Activated T-cell treated with anti-CD3 and anti-CD28 coated beads for 48 hours (primary cell): ENCODE measurements around the gene MAPK14.
"Not testable (repeated sequence)": the region's sequence is repeated elsewhere in the genome, so short reads cannot be mapped to it uniquely, and the experiment has no call there.

Experiments used
- DNase-seq: peaks from one replicate; pipeline ENCODE4 v3.0.0-alpha.2; 2020; ENCODE audit warnings: low read depth

MAPK14 gene

GRCh38 chr6:36069573-36069972, 42.0 kb downstream of the MAPK14 start:
- no peak for DNase-seq

DNA sequence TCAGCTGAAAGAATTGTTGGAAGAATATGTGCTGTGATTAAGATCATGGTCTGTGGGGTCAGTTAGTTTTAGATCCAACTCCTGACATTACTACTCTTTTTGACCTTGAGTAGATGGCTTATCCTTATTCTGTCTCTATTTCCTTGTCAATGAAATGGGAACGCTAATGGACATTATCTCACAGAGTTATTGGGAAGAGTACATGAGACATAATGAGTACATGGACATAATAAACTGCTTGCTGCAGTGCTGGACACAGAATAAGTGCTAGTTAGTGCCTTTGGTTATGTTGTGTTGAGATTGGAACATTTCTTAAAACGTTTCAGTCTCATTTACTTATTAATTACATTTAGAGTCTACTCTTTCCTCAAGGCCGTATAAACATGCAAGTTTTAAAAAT, 42.6 kb downstream of the MAPK14 start:
- DNase-seq, result no peak

GRCh38 chr6:36071281-36071680, 43.7 kb downstream of the MAPK14 start:
- no peak for DNase-seq

GRCh38 chr6:36071714-36072113, 44.1 kb downstream of the MAPK14 start:
- no peak for DNase-seq

DNA sequence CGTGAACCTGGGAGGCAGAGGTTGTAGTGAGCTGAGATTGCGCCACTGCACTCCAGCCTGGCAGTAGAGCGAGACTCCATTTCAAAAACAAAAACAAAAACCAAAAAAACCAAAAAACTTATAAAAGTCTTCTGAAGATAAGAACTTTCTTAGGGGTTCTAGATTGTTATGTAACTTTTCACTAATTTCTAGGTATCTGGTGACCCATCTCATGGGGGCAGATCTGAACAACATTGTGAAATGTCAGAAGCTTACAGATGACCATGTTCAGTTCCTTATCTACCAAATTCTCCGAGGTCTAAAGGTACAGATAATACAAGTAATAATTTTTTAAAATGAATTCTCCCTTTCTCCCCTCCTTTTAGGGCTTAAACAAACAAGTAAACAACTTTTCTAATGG, 45.1 kb downstream of the MAPK14 start:
- DNase-seq, result no peak

DNA sequence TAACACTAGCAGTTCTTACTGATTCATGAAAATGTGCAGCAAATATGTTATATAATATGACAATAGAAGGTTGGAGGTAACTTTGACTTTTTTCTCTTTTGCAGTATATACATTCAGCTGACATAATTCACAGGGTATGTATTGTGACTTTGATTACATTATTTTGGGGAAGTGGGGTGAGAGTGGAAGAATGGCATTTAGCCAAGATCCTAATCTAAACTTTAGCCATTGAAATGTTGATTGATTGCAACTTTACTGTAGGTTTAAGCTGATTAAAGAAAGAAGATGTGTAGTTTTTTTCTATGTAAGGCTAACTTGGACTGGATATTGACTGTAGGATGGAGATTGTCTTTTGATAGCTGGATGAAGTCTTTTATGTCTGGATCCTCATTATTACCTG, 46.0 kb downstream of the MAPK14 start:
- DNase-seq, result no peak

DNA sequence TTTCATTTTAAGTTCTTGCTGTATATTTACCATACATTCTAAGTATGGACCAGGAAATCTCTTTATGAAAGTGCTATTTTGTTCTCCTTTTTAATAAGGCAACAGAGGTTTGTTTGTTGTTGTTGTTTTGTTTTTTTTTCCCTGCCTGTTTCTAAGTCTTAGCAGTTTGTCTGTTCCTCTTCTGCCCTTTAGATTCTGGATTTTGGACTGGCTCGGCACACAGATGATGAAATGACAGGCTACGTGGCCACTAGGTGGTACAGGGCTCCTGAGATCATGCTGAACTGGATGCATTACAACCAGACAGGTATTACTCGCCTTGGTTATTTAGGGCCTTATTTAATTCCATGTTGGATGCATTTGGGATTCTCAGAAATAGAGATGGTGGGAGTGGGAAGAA, 48.0 kb downstream of the MAPK14 start:
- DNase-seq, result no peak

GRCh38 chr6:36076178-36077063, 48.8 kb downstream of the MAPK14 start:
- no peak for DNase-seq

DNA sequence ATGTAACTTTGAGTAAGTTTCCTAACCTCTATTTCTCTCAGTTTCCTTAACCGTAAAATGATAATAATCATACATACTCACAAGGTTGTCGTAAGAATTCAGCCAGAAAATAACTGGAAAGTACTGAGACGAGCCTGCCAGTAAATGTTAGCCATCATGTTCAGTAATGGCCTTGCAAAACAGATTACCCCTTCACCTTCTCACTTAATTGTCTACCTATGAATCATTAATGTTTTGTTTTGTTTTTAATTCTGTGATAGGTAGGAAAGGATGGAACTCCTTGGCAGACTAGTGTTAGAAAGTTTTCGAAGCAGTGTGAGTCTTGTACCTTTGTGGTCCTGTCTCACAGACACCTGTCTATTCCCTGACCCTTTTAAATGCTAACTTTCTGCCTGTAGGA, 50.6 kb downstream of the MAPK14 start:
- DNase-seq, result no peak

- DNase-seq, result no peak
These were observed 52.0 kb downstream of the MAPK14 start for GRCh38 chr6:36079601-36080000.

DNA sequence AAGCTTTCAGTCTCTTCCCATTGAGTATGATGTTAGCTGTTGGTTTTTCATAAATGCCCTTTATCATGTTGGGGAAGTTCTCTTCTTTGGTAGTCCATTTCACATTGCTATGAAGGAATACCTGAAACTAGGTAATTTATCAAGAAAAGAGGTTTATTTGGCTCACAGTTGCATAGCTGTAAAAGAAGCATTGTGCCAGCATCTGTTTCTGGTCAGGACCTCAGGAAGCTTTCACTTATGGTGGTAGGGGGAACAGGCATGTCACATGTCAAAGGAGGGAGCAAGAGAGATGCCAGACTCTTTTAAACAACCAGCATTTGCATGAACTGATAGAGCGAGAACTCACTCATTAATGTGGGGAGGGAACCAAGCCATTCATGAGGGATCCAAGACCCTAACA, 54.7 kb downstream of the MAPK14 start:
- DNase-seq, result no peak

GRCh38 chr6:36083446-36083845, 55.8 kb downstream of the MAPK14 start:
- DNase-seq, result no peak

GRCh38 chr6:36088204-36088603, 60.6 kb downstream of the MAPK14 start:
- not testable (repeated sequence) for DNase-seq

DNA sequence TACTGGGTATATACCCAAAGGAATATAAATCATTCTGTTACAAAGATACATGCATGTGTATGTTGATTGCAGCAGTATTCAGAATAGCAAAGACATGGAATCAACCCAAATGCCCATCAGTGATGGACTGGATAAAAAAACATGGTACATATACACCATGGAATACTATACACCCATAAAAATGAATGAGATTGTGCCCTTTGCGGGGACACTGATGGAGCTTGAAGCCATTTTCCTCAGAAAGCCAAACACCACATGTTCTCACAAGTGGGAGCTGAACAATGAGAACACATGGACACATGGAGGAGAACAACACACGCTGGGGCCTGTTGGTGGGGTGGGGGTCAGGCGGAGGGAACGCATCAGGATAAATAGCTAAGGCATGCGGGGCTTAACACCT, 61.4 kb downstream of the MAPK14 start:
- no peak for DNase-seq

GRCh38 chr6:36094238-36094637, 66.6 kb downstream of the MAPK14 start:
- DNase-seq, result no peak

DNA sequence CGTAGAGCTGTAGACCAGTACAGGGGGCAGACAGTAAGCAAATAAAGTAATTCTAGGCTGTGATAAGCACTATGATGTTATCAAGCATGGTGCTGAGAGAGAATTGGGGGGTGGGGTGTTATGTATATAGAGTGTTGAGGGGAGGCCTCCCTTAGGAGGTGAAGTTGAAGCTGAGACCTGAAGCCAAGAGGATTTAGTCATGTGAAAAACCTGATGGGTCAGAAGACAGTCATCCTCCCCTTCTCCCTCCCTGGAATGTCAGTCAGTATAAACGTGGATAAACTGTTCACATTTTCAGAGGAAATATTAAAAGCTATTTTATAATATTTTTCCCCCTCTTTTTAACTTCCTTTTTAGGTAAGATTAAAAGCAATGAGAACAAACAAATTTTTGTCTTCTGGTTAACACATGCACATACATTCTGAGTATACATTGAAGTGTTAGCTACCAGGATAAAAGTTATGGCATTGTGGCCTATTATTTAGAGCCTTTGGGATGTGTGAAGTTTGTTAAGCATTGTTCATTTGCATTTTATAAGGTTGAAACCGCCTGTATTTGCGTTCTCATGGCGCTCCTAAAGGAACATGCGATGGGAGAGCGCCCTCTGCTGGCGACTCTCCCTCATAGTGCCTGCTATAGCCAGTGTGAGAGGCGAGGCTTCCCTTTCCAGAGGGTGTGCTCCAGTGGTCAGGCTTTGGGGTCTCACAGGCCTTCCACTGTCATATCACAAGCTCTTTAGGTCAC, 67.3 kb downstream of the MAPK14 start:
- peak; percentile 75 for DNase-seq

DNA sequence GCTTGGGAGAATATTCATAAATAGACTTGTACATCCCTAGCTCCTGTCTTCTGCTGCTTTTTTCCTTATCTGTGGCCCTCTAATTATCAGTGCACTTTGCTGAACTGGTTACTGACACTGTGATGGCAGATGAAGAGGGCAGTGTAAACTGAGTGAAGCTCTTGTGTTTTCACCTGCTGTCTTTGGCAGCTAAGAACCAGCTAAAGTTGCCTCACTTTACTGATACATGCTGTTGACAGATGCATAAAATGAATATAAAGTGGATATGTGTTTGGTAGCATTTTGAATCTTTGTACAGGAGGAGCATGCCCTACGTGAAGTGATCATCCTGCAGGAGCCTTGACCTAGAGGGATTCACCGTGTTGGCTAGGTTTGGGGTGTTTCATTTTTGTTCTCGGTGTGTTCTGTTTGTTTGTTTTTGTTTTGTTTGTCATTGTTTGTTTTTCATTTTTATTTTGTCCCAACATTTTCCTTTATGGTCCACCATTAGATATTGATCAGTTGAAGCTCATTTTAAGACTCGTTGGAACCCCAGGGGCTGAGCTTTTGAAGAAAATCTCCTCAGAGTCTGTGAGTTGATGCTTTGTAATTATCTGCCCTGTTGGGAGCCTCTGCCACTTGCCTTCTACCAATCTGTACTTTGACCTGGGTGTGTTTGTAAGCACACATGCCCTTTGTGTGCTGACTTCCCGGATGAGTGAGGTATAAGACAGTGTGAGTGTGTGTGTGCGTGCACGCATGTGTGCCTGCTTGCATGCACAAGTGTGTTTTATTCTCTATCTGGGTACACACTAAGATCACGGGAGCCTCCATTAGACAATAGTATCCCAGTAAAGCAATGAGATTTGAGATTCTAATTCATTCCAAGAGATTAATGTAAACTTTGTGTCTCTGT, 68.1 kb downstream of the MAPK14 start:
- no peak for DNase-seq

- no peak for DNase-seq
These were observed 70.8 kb downstream of the MAPK14 start for GRCh38 chr6:36098253-36098919.

DNA sequence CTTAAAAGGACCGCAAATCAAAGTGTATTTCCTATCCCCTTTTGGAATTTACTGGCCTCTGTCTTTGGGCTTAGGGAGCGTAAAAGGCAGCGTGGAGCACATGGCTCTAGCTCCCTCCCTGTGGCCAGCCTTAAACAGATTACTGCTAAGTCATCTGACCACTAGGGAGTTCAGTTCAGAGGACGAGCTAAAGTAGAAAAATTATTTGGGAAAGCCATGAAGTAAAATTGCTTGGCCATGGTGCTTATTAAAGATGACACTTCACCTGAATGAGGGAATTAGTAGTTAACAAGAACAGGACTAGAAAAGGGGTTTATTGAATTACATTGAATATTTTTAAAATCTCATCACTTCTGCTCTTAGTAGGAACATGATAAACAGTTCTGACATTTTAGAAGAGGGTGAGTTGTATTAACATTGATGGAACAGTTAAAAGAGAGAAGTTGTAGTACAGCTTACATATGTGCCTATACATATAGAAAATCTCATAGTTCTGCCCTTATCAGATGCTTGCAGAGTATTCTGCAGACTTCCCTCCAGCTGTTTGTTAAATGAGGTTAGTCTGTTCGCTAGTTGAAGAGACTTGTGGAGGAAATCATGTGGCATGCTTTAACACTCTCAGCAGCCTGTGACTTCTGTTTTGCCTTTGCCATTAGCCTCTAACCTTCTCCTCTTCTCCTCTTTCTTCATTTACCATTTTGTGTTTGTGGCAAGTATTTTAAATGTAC, 71.5 kb downstream of the MAPK14 start:
- no peak for DNase-seq

DNA sequence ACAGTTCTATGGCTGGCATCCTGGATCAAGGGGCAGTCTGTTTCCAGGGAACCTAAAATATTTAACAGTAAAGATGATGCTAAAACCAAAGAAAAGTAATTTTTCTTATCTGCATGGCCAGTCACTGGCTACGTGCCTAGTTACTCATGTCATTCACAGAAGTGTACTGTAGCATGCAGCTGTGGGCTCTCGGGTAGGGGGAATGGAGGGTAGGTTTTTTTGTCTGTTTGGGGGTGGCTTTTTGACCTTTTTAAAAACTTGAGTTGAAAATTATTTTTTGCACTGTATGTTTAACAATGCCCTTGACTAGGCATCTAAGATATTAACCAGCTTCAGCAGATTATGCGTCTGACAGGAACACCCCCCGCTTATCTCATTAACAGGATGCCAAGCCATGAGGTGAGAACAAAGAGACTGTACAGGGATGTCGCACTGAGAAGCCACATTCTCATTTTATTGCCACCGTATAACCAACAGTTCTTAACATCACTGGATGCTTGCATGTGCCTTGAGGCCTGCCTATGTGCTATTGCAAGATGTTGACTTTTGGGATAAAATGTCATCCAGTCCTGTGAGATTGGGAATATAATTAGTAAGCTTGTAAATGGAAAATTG, 72.4 kb downstream of the MAPK14 start:
- no peak for DNase-seq

DNA sequence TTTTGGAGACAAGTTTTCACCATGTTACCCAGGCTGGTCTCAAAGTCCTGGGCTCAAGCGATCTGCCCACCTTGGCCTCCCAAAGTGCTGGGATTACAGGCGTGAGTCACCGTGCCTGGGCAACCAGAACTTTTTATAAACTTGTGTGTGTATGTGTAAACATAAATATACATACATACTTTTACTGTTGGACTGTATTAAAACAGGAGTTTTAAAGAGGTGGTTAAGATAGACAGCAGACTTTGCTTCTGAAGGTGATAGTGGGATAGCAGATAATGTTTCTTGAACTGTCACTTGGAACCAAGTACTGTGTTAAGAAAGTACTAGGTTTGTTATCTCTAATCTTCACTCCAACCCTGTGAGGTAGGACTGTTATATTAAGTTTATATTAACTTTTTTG, 74.1 kb downstream of the MAPK14 start:
- DNase-seq, result no peak
